Endodermal cell (in vitro differentiated cells): ENCODE measurements around the gene ARHGAP29. TPM values are rescaled to one million over a fixed set of nuclear protein-coding genes. Genes with fewer than 3 reads are reported as not detected.

Experiments
- DNase-seq: peaks from one replicate; pipeline ENCODE4 v3.0.0-alpha.2; 2017
- H3K27ac ChIP-seq: 2 replicates; pipeline ENCODE4 v1.5.1; 2013; ENCODE audit warnings: mild to moderate bottlenecking, low read depth, low read length, moderate library complexity
- H3K27me3 ChIP-seq: 2 replicates; pipeline ENCODE4 v1.6.1; 2013; ENCODE audit warnings: mild to moderate bottlenecking, low read length, moderate library complexity; ENCODE audit not compliant: insufficient read depth, control insufficient read depth, poor library complexity, severe bottlenecking
- H3K36me3 ChIP-seq: 2 replicates; pipeline ENCODE4 v1.7.0; 2013; ENCODE audit warnings: mild to moderate bottlenecking, low read length, moderate library complexity; ENCODE audit not compliant: control insufficient read depth, insufficient read depth
- H3K4me1 ChIP-seq: one replicate; pipeline ENCODE4 v1.7.0; 2013; ENCODE audit warnings: low read length; ENCODE audit not compliant: control insufficient read depth, insufficient read depth
- H3K4me3 ChIP-seq: 2 replicates; pipeline ENCODE4 v1.5.1; 2013; ENCODE audit warnings: mild to moderate bottlenecking, low read length, moderate library complexity
- H3K9ac ChIP-seq: 2 replicates; pipeline ENCODE4 v1.6.1; 2013; ENCODE audit warnings: mild to moderate bottlenecking, low read length, moderate library complexity; ENCODE audit not compliant: poor library complexity, severe bottlenecking; ENCODE audit errors: extremely low read depth
- H3K9me3 ChIP-seq: 2 replicates; pipeline ENCODE4 v1.6.1; 2013; ENCODE audit warnings: mild to moderate bottlenecking, low read length, moderate library complexity; ENCODE audit not compliant: control insufficient read depth
- H3K27ac Mint-ChIP-seq: 2 replicates; pipeline ENCODE4 v1.8.0; 2020; ENCODE audit warnings: mixed read lengths
- H3K27me3 Mint-ChIP-seq: 2 replicates; pipeline ENCODE4 v1.8.0; 2021; ENCODE audit warnings: mild to moderate bottlenecking, mixed read lengths; ENCODE audit not compliant: insufficient read depth
- H3K36me3 Mint-ChIP-seq: 2 replicates; pipeline ENCODE4 v1.8.0; 2020; ENCODE audit warnings: low read depth, mixed read lengths
- H3K4me1 Mint-ChIP-seq: 2 replicates; pipeline ENCODE4 v1.8.0; 2020; ENCODE audit warnings: mixed read lengths
- H3K4me3 Mint-ChIP-seq: 2 replicates; pipeline ENCODE4 v1.8.0; 2020; ENCODE audit warnings: mild to moderate bottlenecking, moderate library complexity, mixed read lengths
- H3K9me3 Mint-ChIP-seq: 2 replicates; pipeline ENCODE4 v1.8.0; 2020; ENCODE audit warnings: mild to moderate bottlenecking, mixed read lengths
- CTCF ChIP-seq: fragments of 200-600 bp; sonication (generic); conservative IDR thresholded peaks from 2 replicates; pipeline ENCODE4 v1.5.0; 2021; ENCODE audit warnings: antibody characterized with exemption, mild to moderate bottlenecking
- WGBS, 2 experiments: methylation state at CpG; one replicate each; pipeline versions ENCODE4 v1.1.5 to v1.1.7; 2013; ENCODE audit warnings: missing lambda C conversion rate in 2 of 2, mixed read lengths in 1 of 2; ENCODE audit not compliant: insufficient coverage in 1 of 2, insufficient read length in 1 of 2; 5-methylcytosine and 5-hydroxymethylcytosine counted together
- total RNA-seq, 2 donors: library from RNA; stranded (reverse); fragmentation: NEBNext Ultra II Directional in 1 of 2; extraction: Animal tissue kit (Norgen Biotek cat#: 25700) in 1 of 2; gene quantifications; 2 replicates in 1 of 2; 3 replicates in 1 of 2; pipeline ENCODE4 v1.2.1, GENCODE V29; 2021

ARHGAP29 gene
- total RNA-seq, 2 donors from 2014 or later, result 31.5 to 38.9 TPM

- H3K36me3 ChIP-seq, result no peaks in the 10 kb centered on the region
- peaks cover 22% of the 10 kb centered on the region for H3K9me3 ChIP-seq
- Mint-ChIP-seq H3K27me3 (no peaks in the 10 kb centered on the region), H3K4me3 (no peak overlapping the region), H3K36me3 (peaks cover 10% of the 10 kb centered on the region), H3K27ac (peak overlapping the region; percentile 12), H3K9me3 (peaks cover 20% of the 10 kb centered on the region), H3K4me1 (peaks cover 45% of the 10 kb centered on the region)
- no peak for TF ChIP-seq CTCF
- no peak for DNase-seq
- WGBS, 2 experiments, result 83 to 93% methylated on average over 1 to 3 of the region's 3 CpGs
- no peak overlapping the region for H3K27ac ChIP-seq
- no peak overlapping the region for H3K4me3 ChIP-seq
- H3K4me1 ChIP-seq, result peaks cover 3% of the 10 kb centered on the region
- H3K27me3 ChIP-seq, result no peaks in the 10 kb centered on the region
- H3K9ac ChIP-seq, result no peak overlapping the region
These were observed 1.7 kb upstream of the ARHGAP29 start for GRCh38 chr1:94239051-94239450.

- Histone ChIP-seq H3K9ac (peak overlapping the region; percentile 63), H3K4me1 (peaks cover 3% of the 10 kb centered on the region), H3K4me3 (peak overlapping the region; percentile 97), H3K9me3 (peaks cover under 1% of the 10 kb centered on the region), H3K36me3 (no peaks in the 10 kb centered on the region), H3K27ac (no peak overlapping the region), H3K27me3 (no peaks in the 10 kb centered on the region)
- 0% methylated on average over 15 to 39 of the region's 39 CpGs for WGBS, 2 experiments
- no peaks in the 10 kb centered on the region for H3K36me3 Mint-ChIP-seq
- H3K4me1 Mint-ChIP-seq, result peaks cover 62% of the 10 kb centered on the region
- peak overlapping the region; percentile 85 for H3K4me3 Mint-ChIP-seq
- peak overlapping the region; percentile 77 for H3K27ac Mint-ChIP-seq
- no peaks in the 10 kb centered on the region for H3K9me3 Mint-ChIP-seq
- no peaks in the 10 kb centered on the region for H3K27me3 Mint-ChIP-seq
- DNase-seq, result peak; percentile 79
- TF ChIP-seq CTCF, result peak; percentile 43
These were observed 624 bp downstream of the ARHGAP29 start for GRCh38 chr1:94236630-94237290.

- Mint-ChIP-seq H3K36me3 (no peaks in the 10 kb centered on the region), H3K4me3 (peak overlapping the region; percentile 85), H3K4me1 (peaks cover 68% of the 10 kb centered on the region), H3K9me3 (no peaks in the 10 kb centered on the region), H3K27me3 (no peaks in the 10 kb centered on the region), H3K27ac (peak overlapping the region; percentile 77)
- Histone ChIP-seq H3K27me3 (no peaks in the 10 kb centered on the region), H3K9ac (peak overlapping the region; percentile 63), H3K4me3 (peak overlapping the region; percentile 97), H3K9me3 (no peaks in the 10 kb centered on the region), H3K36me3 (no peaks in the 10 kb centered on the region), H3K27ac (no peak overlapping the region), H3K4me1 (peaks cover 7% of the 10 kb centered on the region)
- DNase-seq, result peak; percentile 53
- WGBS, 2 experiments, result 4 to 22% methylated on average over 4 to 6 of the region's 6 CpGs
- no peak for TF ChIP-seq CTCF
These were observed 1.3 kb downstream of the ARHGAP29 start for GRCh38 chr1:94236013-94236491.
